HEK293 (cell line): Measurements from ENCODE around the gene PDLIM7.

Source experiments
- CTCF ChIA-PET: fragments of 350-600 bp; formaldehyde crosslinking; extraction: SDS; loops from one replicate; lab custom pipeline; 2021; ENCODE audit warnings: antibody characterized with exemption; lab: Yijun Ruan, JAX
- POLR2A ChIA-PET: fragments of 300-600 bp; formaldehyde crosslinking; extraction: SDS; loops from one replicate; lab custom pipeline; 2020; ENCODE audit warnings: antibody characterized with exemption, inconsistent platforms; lab: Yijun Ruan, JAX
- H3K27ac ChIP-seq: fragments of 200-500 bp; sonication (Bioruptor generic); 2 replicates; pipeline ENCODE4 v1.5.1; 2014; ENCODE audit warnings: low read depth, low read length, control low read depth, inconsistent platforms; ENCODE audit errors: extremely low read depth
- H3K36me3 ChIP-seq, 2 experiments: fragments of 200-500 bp in 1 of 2; sonication (Bioruptor generic) in 1 of 2; 1 replicate in 1 of 2; 2 replicates in 1 of 2; pipeline ENCODE4 v1.5.1; 2014 to 2017; ENCODE audit warnings: inconsistent platforms in 2 of 2, low read length in 2 of 2; ENCODE audit not compliant: control insufficient read depth in 2 of 2, insufficient read depth in 1 of 2
- H3K4me1 ChIP-seq: fragments of 200-500 bp; sonication (Bioruptor generic); 2 replicates; pipeline ENCODE4 v1.5.1; 2014; ENCODE audit warnings: mild to moderate bottlenecking, low read length, inconsistent platforms; ENCODE audit not compliant: control insufficient read depth, insufficient read depth
- H3K4me3 ChIP-seq: 2 replicates; pipeline ENCODE4 v1.5.1; 2011; ENCODE audit warnings: low read depth, mild to moderate bottlenecking, control low read depth, low read length, moderate library complexity
- H3K9me3 ChIP-seq: fragments of 200-500 bp; sonication (Bioruptor generic); 2 replicates; pipeline ENCODE4 v1.5.1; 2014; ENCODE audit warnings: low read depth, low read length, inconsistent platforms; ENCODE audit not compliant: control insufficient read depth, insufficient read depth
- CTCF ChIP-seq: fragments of 450-650 bp; formaldehyde crosslinking; IDR thresholded peaks from 2 replicates; pipeline ENCODE4 v1.5.1; 2016; ENCODE audit warnings: missing biosample characterization, missing genetic modification characterization
- HOXD13 ChIP-seq: sonication (generic); formaldehyde crosslinking; IDR thresholded peaks from 2 replicates; pipeline ENCODE4 v1.8.0; 2022; ENCODE audit warnings: missing genetic modification reagents, borderline replicate concordance
- KLF16 ChIP-seq: fragments of 450-650 bp; formaldehyde crosslinking; IDR thresholded peaks from 2 replicates; pipeline ENCODE4 v1.5.1; 2017; ENCODE audit warnings: missing biosample characterization, missing genetic modification characterization
- KLF8 ChIP-seq: fragments of 450-650 bp; formaldehyde crosslinking; IDR thresholded peaks from 2 replicates; pipeline ENCODE4 v1.5.1; 2016; ENCODE audit warnings: missing biosample characterization, missing genetic modification characterization
- PRDM10 ChIP-seq: fragments of 450-650 bp; formaldehyde crosslinking; IDR thresholded peaks from 2 replicates; pipeline ENCODE4 v1.5.1; 2016; ENCODE audit warnings: missing biosample characterization, missing genetic modification characterization
- TRIM28 ChIP-seq: IDR thresholded peaks from 2 replicates; pipeline ENCODE4 v1.6.1; 2011; ENCODE audit warnings: low read length, control low read depth, borderline replicate concordance
- WT1 ChIP-seq: fragments of 450-650 bp; formaldehyde crosslinking; IDR thresholded peaks from 2 replicates; pipeline ENCODE4 v1.5.1; 2016; ENCODE audit warnings: missing biosample characterization, missing genetic modification characterization
- ZBTB26 ChIP-seq: fragments of 450-650 bp; formaldehyde crosslinking; optimal IDR thresholded peaks from 2 replicates; pipeline ENCODE3; 2016; ENCODE audit warnings: missing biosample characterization, mild to moderate bottlenecking, missing genetic modification characterization
- ZBTB44 ChIP-seq: fragments of 450-650 bp; IDR thresholded peaks from 2 replicates; pipeline ENCODE4 v1.5.1; 2018; ENCODE audit warnings: missing biosample characterization, mild to moderate bottlenecking, missing genetic modification characterization
- ZEB2 ChIP-seq: fragments of 450-650 bp; formaldehyde crosslinking; IDR thresholded peaks from 2 replicates; pipeline ENCODE4 v1.5.1; 2016; ENCODE audit warnings: missing biosample characterization, missing genetic modification characterization
- ZNF133 ChIP-seq: fragments of 450-650 bp; formaldehyde crosslinking; IDR thresholded peaks from 2 replicates; pipeline ENCODE4 v1.5.1; 2016; ENCODE audit warnings: missing biosample characterization, missing genetic modification characterization
- ZNF140 ChIP-seq: fragments of 450-650 bp; formaldehyde crosslinking; IDR thresholded peaks from 2 replicates; pipeline ENCODE4 v1.5.1; 2016; ENCODE audit warnings: missing biosample characterization, missing genetic modification characterization
- ZNF266 ChIP-seq: fragments of 450-650 bp; formaldehyde crosslinking; IDR thresholded peaks from 2 replicates; pipeline ENCODE4 v1.5.1; 2016; ENCODE audit warnings: missing biosample characterization, missing genetic modification characterization, low read depth
- ZNF341 ChIP-seq: fragments of 450-650 bp; formaldehyde crosslinking; IDR thresholded peaks from 2 replicates; pipeline ENCODE4; 2016; ENCODE audit warnings: low read depth, missing biosample characterization, missing genetic modification characterization
- ZNF398 ChIP-seq: fragments of 450-650 bp; formaldehyde crosslinking; IDR thresholded peaks from 2 replicates; pipeline ENCODE4 v1.5.1; 2017; ENCODE audit warnings: missing biosample characterization, missing genetic modification characterization
- ZNF514 ChIP-seq: fragments of 450-650 bp; formaldehyde crosslinking; IDR thresholded peaks from 2 replicates; pipeline ENCODE4 v1.5.1; 2016; ENCODE audit warnings: missing biosample characterization, missing genetic modification characterization
- ZNF549 ChIP-seq: fragments of 450-650 bp; IDR thresholded peaks from 2 replicates; pipeline ENCODE4 v1.5.1; 2018; ENCODE audit warnings: missing biosample characterization, missing genetic modification characterization, mild to moderate bottlenecking, inconsistent platforms, moderate library complexity
- ZNF596 ChIP-seq: fragments of 450-650 bp; IDR thresholded peaks from 2 replicates; pipeline ENCODE4 v1.5.0; 2018; ENCODE audit warnings: missing biosample characterization, mild to moderate bottlenecking, missing genetic modification characterization, moderate library complexity
- ZNF626 ChIP-seq: fragments of 450-650 bp; sonication (Bioruptor Pico); formaldehyde crosslinking; IDR thresholded peaks from 2 replicates; pipeline ENCODE4 v1.5.1; 2018; ENCODE audit warnings: missing biosample characterization, missing genetic modification characterization, inconsistent platforms
- ZNF664 ChIP-seq: fragments of 450-650 bp; formaldehyde crosslinking; IDR thresholded peaks from 2 replicates; pipeline ENCODE4 v1.5.1; 2016; ENCODE audit warnings: missing biosample characterization, missing genetic modification characterization
- ZNF768 ChIP-seq: fragments of 450-650 bp; formaldehyde crosslinking; IDR thresholded peaks from 2 replicates; pipeline ENCODE4 v1.5.1; 2018; ENCODE audit warnings: missing biosample characterization, mild to moderate bottlenecking, missing genetic modification characterization
- ZNF785 ChIP-seq: fragments of 450-650 bp; formaldehyde crosslinking; IDR thresholded peaks from 2 replicates; pipeline ENCODE4 v1.5.1; 2016; ENCODE audit warnings: missing biosample characterization, missing genetic modification characterization

Gene PDLIM7

GRCh38 chr5:177473443-177474001 is 23.9 kb downstream of the PDLIM7 start, which contains the start of gene DBN1:
Gene DBN1 (minus strand): TSS chr5:177473634. CDS start chr5:177473521, 113 bp downstream.
- Histone ChIP-seq H3K9me3 (no peaks in the 10 kb centered on the region), H3K27ac (peak within 1 kb of the TSS; percentile 82; the same call in 1 of the 2 replicates), H3K36me3 (peaks cover 0 to 28% of the 10 kb centered on the region in 2 experiments; a peak in 1 of 3 replicates), H3K4me3 (peak within 1 kb of the TSS; percentile 85), H3K4me1 (peaks cover 4% of the 10 kb centered on the region)
- ChIA-PET POLR2A (interaction anchor here (0.7 to 7.3 kb wide), 9 partner anchors 10 to 95 kb away, joined by 3 to 102 read pairs (median 5); partner anchors contain the start of genes DDX41, GRK6 and PDLIM7), CTCF (interaction anchor here (0.6 to 3.1 kb wide), 4 partner anchors 18 to 101 kb away, joined by 3 to 12 read pairs (median 5); no protein-coding TSS in a partner anchor)
- TF ChIP-seq ZNF768 (tag by site-specific recombination): no peak
- peak; percentile 43 for TF ChIP-seq ZNF398
- TF ChIP-seq ZNF549 (tag by site-specific recombination): no peak
- TF ChIP-seq WT1: 0 out of 2 replicates have a peak, but pooled peaks have one; percentile 14
- TF ChIP-seq ZNF266 (tag by site-specific recombination): no peak
- TF ChIP-seq ZBTB26: peak; percentile 33
- no peak for TF ChIP-seq ZBTB44
- TF ChIP-seq KLF16: no peak
- TF ChIP-seq ZNF626 (tag by site-specific recombination): no peak

GRCh38 chr5:177472460-177473442 is 24.7 kb downstream of the PDLIM7 start:
- ChIA-PET POLR2A (interaction anchor here (0.7 to 7.3 kb wide), 11 partner anchors 9 to 94 kb away, joined by 3 to 102 read pairs (median 4); partner anchors contain the start of genes DDX41, DOK3 and PDLIM7), CTCF (interaction anchor here (0.8 to 3.1 kb wide), 6 partner anchors 16 to 163 kb away, joined by 3 to 14 read pairs (median 6); no protein-coding TSS in a partner anchor)
- H3K4me3 ChIP-seq: peak overlapping the region; percentile 85
- H3K4me1 ChIP-seq: peaks cover 4% of the 10 kb centered on the region
- H3K9me3 ChIP-seq: no peaks in the 10 kb centered on the region
- H3K27ac ChIP-seq: peak overlapping the region; percentile 82; the same call in 1 of the 2 replicates
- H3K36me3 ChIP-seq: peaks cover 0 to 35% of the 10 kb centered on the region in 2 experiments; a peak in 1 of 3 replicates
- TF ChIP-seq ZNF664 (tag by site-specific recombination): no peak
- TF ChIP-seq ZNF133 (tag by site-specific recombination): no peak
- peak; percentile 56 for TF ChIP-seq PRDM10 (tag by site-specific recombination)
- TF ChIP-seq ZNF785: no peak
- TF ChIP-seq ZEB2 (tag by site-specific recombination): peak; percentile 54
- TF ChIP-seq KLF8 (tag by site-specific recombination): peak; percentile 44; the same call in 1 of the 2 replicates
- TF ChIP-seq ZNF140 (tag by site-specific recombination): no peak
- no peak for TF ChIP-seq ZNF514 (tag by site-specific recombination)
- no peak for TF ChIP-seq TRIM28
- TF ChIP-seq ZNF266 (tag by site-specific recombination): no peak
- TF ChIP-seq CTCF (tag by site-specific recombination): peak; percentile 51; the same call in 1 of the 2 replicates
- no peak for TF ChIP-seq ZNF596
- peak; percentile 45; the same call in 1 of the 2 replicates for TF ChIP-seq ZNF341 (tag by site-specific recombination)
- TF ChIP-seq HOXD13 (CRISPR knock-in tag): no peak
